ENCODE measurements around the gene CNTNAP2.

- TF ChIP-seq ZNF274 (IDR thresholded peaks at IDR 0.05; ENCODE audit: low read length) (no peak), ZNF274 (tag by site-specific recombination; IDR thresholded peaks at IDR 0.05; ENCODE audit: borderline replicate concordance) (no peak), CTCF (tag by site-specific recombination; IDR thresholded peaks at IDR 0.05) (no peak)
These were observed 2187.9 kb downstream of the CNTNAP2 start for GRCh38 chr7:148304456-148304855.
